Sigmoid colon (tissue), 4 donors: ENCODE measurements around the gene PDHX.

ENCODE experiments used
- EP300 ChIP-seq, 4 donors: sonication (generic); formaldehyde crosslinking; IDR thresholded peaks; one replicate each; pipeline ENCODE4 v1.6.1; 2017; ENCODE audit warnings: antibody characterized with exemption in 4 of 4
- POLR2A ChIP-seq, 2 donors: fragments of 450-650 bp; IDR thresholded peaks; one replicate each; pipeline ENCODE4 v1.6.1; 2016; ENCODE audit warnings: antibody characterized with exemption in 2 of 2, mild to moderate bottlenecking in 2 of 2, moderate library complexity in 2 of 2
- POLR2AphosphoS5 ChIP-seq, 4 donors: sonication (generic); formaldehyde crosslinking; IDR thresholded peaks; one replicate each; pipeline ENCODE4 v1.6.1; 2017; ENCODE audit warnings: antibody characterized with exemption in 4 of 4
- TF ChIP-seq, protein P1 (sequence below), 4 experiments: fragments of 450-650 bp in 3 of 4; fragments of 200-600 bp in 1 of 4; IDR thresholded peaks; one replicate each; pipeline ENCODE4 v1.5.1; 2016 to 2019; ENCODE audit warnings: antibody characterized with exemption in 4 of 4, mild to moderate bottlenecking in 3 of 4, moderate library complexity in 2 of 4

DNA sequence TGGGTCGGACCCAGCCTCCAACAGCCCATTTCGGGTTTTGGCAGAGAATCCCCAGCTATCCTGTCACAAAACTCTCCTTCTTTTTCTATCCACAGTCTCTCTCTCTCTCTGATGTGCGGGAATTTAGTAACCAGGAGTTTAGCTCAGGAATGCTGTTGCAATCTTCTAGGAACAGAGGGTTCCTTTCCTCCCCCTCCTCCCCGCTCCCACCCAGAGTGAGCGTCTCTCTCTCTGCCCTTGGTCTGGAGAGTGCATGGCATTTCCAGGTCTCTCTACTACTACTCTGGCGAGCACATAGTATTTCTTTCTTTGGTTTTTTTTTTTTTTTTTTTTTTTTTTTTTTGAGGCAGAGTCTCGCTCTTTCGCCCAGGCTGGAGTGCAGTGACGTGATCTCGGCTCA, 17.9 kb upstream of the PDHX start:
- TF ChIP-seq, protein P1, sequence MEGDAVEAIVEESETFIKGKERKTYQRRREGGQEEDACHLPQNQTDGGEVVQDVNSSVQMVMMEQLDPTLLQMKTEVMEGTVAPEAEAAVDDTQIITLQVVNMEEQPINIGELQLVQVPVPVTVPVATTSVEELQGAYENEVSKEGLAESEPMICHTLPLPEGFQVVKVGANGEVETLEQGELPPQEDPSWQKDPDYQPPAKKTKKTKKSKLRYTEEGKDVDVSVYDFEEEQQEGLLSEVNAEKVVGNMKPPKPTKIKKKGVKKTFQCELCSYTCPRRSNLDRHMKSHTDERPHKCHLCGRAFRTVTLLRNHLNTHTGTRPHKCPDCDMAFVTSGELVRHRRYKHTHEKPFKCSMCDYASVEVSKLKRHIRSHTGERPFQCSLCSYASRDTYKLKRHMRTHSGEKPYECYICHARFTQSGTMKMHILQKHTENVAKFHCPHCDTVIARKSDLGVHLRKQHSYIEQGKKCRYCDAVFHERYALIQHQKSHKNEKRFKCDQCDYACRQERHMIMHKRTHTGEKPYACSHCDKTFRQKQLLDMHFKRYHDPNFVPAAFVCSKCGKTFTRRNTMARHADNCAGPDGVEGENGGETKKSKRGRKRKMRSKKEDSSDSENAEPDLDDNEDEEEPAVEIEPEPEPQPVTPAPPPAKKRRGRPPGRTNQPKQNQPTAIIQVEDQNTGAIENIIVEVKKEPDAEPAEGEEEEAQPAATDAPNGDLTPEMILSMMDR (IDR thresholded peaks at IDR 0.05), result no peak
- TF ChIP-seq EP300 (IDR thresholded peaks at IDR 0.05), result no peak
- no peak for TF ChIP-seq POLR2A (IDR thresholded peaks at IDR 0.05)
- TF ChIP-seq POLR2AphosphoS5 (IDR thresholded peaks at IDR 0.05), result no peak
